ENCODE results near the gene CAMKMT.

Gene CAMKMT

GRCh38 chr2:44817256-44817655 is 455.5 kb downstream of the CAMKMT start:
- Histone ChIP-seq H3K4me1 (ENCODE audit: control insufficient read depth in 1 of 2, insufficient read depth in 1 of 2, low read depth in 1 of 2, low read length in 1 of 2) (no peaks in the 10 kb centered on the region), H3K36me3 (no peaks in the 10 kb centered on the region), H3K9me3 (no peaks in the 10 kb centered on the region), H3K27ac (no peak overlapping the region), H3K27me3 (peaks cover 78% of the 10 kb centered on the region), H3K4me3 (ENCODE audit: low read depth in 1 of 2, low read length in 1 of 2) (no peak overlapping the region)
- TF ChIP-seq, protein P1, sequence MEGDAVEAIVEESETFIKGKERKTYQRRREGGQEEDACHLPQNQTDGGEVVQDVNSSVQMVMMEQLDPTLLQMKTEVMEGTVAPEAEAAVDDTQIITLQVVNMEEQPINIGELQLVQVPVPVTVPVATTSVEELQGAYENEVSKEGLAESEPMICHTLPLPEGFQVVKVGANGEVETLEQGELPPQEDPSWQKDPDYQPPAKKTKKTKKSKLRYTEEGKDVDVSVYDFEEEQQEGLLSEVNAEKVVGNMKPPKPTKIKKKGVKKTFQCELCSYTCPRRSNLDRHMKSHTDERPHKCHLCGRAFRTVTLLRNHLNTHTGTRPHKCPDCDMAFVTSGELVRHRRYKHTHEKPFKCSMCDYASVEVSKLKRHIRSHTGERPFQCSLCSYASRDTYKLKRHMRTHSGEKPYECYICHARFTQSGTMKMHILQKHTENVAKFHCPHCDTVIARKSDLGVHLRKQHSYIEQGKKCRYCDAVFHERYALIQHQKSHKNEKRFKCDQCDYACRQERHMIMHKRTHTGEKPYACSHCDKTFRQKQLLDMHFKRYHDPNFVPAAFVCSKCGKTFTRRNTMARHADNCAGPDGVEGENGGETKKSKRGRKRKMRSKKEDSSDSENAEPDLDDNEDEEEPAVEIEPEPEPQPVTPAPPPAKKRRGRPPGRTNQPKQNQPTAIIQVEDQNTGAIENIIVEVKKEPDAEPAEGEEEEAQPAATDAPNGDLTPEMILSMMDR (IDR thresholded peaks at IDR 0.05): no peak

- TF ChIP-seq, protein P1 (IDR thresholded peaks at IDR 0.05): no peak
- Histone ChIP-seq H3K27me3 (peaks cover 74% of the 10 kb centered on the region), H3K4me1 (ENCODE audit: control insufficient read depth in 1 of 2, insufficient read depth in 1 of 2, low read depth in 1 of 2, low read length in 1 of 2) (no peaks in the 10 kb centered on the region), H3K27ac (no peak overlapping the region), H3K9me3 (no peaks in the 10 kb centered on the region), H3K4me3 (ENCODE audit: low read depth in 1 of 2, low read length in 1 of 2) (no peak overlapping the region), H3K36me3 (no peaks in the 10 kb centered on the region)
These were observed 456.1 kb downstream of the CAMKMT start for GRCh38 chr2:44817673-44818335.

DNA sequence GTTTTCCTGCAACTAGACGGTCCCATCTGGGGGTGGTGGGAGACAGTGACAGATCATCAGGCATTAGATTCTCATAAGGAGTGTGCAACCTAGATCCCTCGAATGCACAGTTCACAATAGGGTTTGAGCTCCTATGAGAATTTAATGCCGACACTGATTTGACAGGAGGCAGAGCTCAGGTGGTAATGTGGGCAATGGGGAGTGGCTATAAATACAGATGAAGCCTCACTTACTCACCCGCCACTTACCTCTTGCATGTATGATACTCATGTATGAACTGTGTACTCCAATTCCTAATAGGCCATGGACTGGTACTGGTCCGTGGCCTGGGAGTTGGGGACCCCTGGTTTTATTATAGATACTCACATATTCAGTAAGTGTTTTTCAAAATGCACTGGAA is 457.3 kb downstream of the CAMKMT start:
- no peaks in the 10 kb centered on the region for H3K9me3 ChIP-seq
- H3K27ac ChIP-seq: no peak overlapping the region
- no peaks in the 10 kb centered on the region for H3K36me3 ChIP-seq
- no peaks in the 10 kb centered on the region for H3K4me1 ChIP-seq (ENCODE audit: control insufficient read depth in 1 of 2, insufficient read depth in 1 of 2, low read depth in 1 of 2, low read length in 1 of 2)
- no peak overlapping the region for H3K4me3 ChIP-seq (ENCODE audit: low read depth in 1 of 2, low read length in 1 of 2)
- H3K27me3 ChIP-seq: peaks cover 70% of the 10 kb centered on the region
- TF ChIP-seq, protein P1 (IDR thresholded peaks at IDR 0.05): no peak

DNA sequence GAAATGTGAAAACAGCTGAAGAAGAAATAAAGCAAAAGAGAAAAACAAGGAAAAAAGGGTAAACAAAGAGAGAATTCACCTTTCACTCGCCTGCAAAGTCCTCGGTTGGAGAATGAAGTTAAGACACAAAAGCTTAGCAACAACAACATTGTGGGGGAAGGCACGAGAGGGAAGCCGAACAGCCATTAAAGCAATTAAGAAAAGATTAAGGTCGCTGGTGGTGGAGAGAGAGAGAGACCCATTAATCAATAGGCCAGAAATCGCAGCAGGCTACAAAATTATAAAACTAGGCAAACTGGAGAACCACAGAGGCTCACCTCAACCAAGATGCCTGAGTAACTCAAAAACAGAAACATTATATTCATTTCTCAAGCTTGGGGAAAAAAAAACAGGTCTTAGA is 459.8 kb downstream of the CAMKMT start:
- no peaks in the 10 kb centered on the region for H3K36me3 ChIP-seq
- TF ChIP-seq, protein P1 (IDR thresholded peaks at IDR 0.05): no peak
- H3K9me3 ChIP-seq: no peaks in the 10 kb centered on the region
- H3K27me3 ChIP-seq: peaks cover 70% of the 10 kb centered on the region
- no peaks in the 10 kb centered on the region for H3K4me1 ChIP-seq (ENCODE audit: control insufficient read depth in 1 of 2, insufficient read depth in 1 of 2, low read depth in 1 of 2, low read length in 1 of 2)
- no peak overlapping the region for H3K27ac ChIP-seq
- no peak overlapping the region for H3K4me3 ChIP-seq (ENCODE audit: low read depth in 1 of 2, low read length in 1 of 2)

GRCh38 chr2:44822174-44822573 is 460.4 kb downstream of the CAMKMT start:
- no peak overlapping the region for H3K27ac ChIP-seq
- no peaks in the 10 kb centered on the region for H3K4me1 ChIP-seq (ENCODE audit: control insufficient read depth in 1 of 2, insufficient read depth in 1 of 2, low read depth in 1 of 2, low read length in 1 of 2)
- no peak overlapping the region for H3K4me3 ChIP-seq (ENCODE audit: low read depth in 1 of 2, low read length in 1 of 2)
- TF ChIP-seq, protein P1 (IDR thresholded peaks at IDR 0.05): no peak
- H3K27me3 ChIP-seq: peaks cover 63% of the 10 kb centered on the region
- no peaks in the 10 kb centered on the region for H3K36me3 ChIP-seq
- no peaks in the 10 kb centered on the region for H3K9me3 ChIP-seq
